SK-N-SH (cell line): ENCODE data around the gene RNF126. TPM values are rescaled to one million over a fixed set of nuclear protein-coding genes. Genes with fewer than 3 reads are reported as not detected.

Source experiments
- CTCF ChIA-PET: fragments of 300-600, 350-600 bp; formaldehyde crosslinking; extraction: SDS; loops from one replicate; lab custom pipeline; 2021; lab: Yijun Ruan, JAX
- POLR2A ChIA-PET: fragments of 350-600 bp; sonication (Branson Sonifier 250); formaldehyde crosslinking; extraction: SDS; loops from one replicate; lab custom pipeline; 2020; ENCODE audit warnings: antibody characterized with exemption, inconsistent platforms; lab: Yijun Ruan, JAX
- DNase-seq: peaks from one replicate; pipeline ENCODE4 v3.0.0; 2012
- H2AFZ ChIP-seq: fragments of 200-600 bp; sonication (generic); 2 replicates; pipeline ENCODE4 v1.8.1; 2016; ENCODE audit warnings: antibody characterized with exemption, mild to moderate bottlenecking, low read depth
- H3F3A ChIP-seq: fragments of 200-600 bp; sonication (generic); replicated peaks from 2 replicates; pipeline ENCODE3; 2016; ENCODE audit warnings: antibody characterized with exemption, mild to moderate bottlenecking; ENCODE audit not compliant: insufficient read depth
- H3K27ac ChIP-seq, 2 experiments: fragments of 200-500 bp in 1 of 2; fragments of 200-600 bp in 1 of 2; sonication (Bioruptor generic) in 1 of 2; sonication (generic), shearing (Covaris generic) in 1 of 2; 2 replicates each; pipeline versions ENCODE4 v1.5.1 to v1.6.1; 2014 to 2016; ENCODE audit warnings: low read depth in 2 of 2, inconsistent platforms in 1 of 2, low read length in 1 of 2, mild to moderate bottlenecking in 1 of 2, mixed read lengths in 1 of 2
- H3K27me3 ChIP-seq: fragments of 200-600 bp; sonication (generic), shearing (Covaris generic); 2 replicates; pipeline ENCODE4 v1.6.1; 2016; ENCODE audit warnings: mixed run types; ENCODE audit not compliant: insufficient read depth
- H3K36me3 ChIP-seq, 2 experiments: fragments of 200-500 bp in 1 of 2; fragments of 200-600 bp in 1 of 2; sonication (Bioruptor generic) in 1 of 2; sonication (generic) in 1 of 2; replicated peaks in 1 of 2; 2 replicates each; pipeline versions ENCODE3 to v1.5.1; 2014 to 2016; ENCODE audit warnings: low read length in 1 of 2, mild to moderate bottlenecking in 1 of 2; ENCODE audit not compliant: insufficient read depth in 2 of 2, control insufficient read depth in 1 of 2
- H3K4me1 ChIP-seq, 2 experiments: fragments of 200-500 bp in 1 of 2; fragments of 200-600 bp in 1 of 2; sonication (Bioruptor generic) in 1 of 2; sonication (generic), shearing (Covaris generic) in 1 of 2; 2 replicates each; pipeline versions ENCODE4 v1.5.1 to v1.6.1; 2014 to 2016; ENCODE audit warnings: low read depth in 1 of 2, low read length in 1 of 2, mixed run types in 1 of 2; ENCODE audit not compliant: insufficient read depth in 2 of 2, control insufficient read depth in 1 of 2
- H3K4me2 ChIP-seq: fragments of 200-600 bp; sonication (generic), shearing (Covaris generic); 2 replicates; pipeline ENCODE4 v1.6.1; 2017; ENCODE audit warnings: mixed run types
- H3K4me3 ChIP-seq, 2 experiments: fragments of 200-500 bp in 1 of 2; fragments of 200-600 bp in 1 of 2; sonication (Bioruptor generic) in 1 of 2; sonication (generic), shearing (Covaris generic) in 1 of 2; 2 replicates each; pipeline versions ENCODE4 v1.5.1 to v1.8.1; 2014 to 2016; ENCODE audit warnings: low read depth in 2 of 2, inconsistent platforms in 1 of 2, low read length in 1 of 2, mild to moderate bottlenecking in 1 of 2, mixed read lengths in 1 of 2, moderate library complexity in 1 of 2
- H3K79me2 ChIP-seq: fragments of 200-600 bp; sonication (generic); 2 replicates; pipeline ENCODE4 v1.8.1; 2017; ENCODE audit warnings: mild to moderate bottlenecking; ENCODE audit not compliant: insufficient read depth
- H3K9ac ChIP-seq: fragments of 200-600 bp; sonication (generic); 2 replicates; pipeline ENCODE4 v1.6.1; 2017; ENCODE audit warnings: mixed run types
- H3K9me2 ChIP-seq: fragments of 200-600 bp; sonication (generic); 2 replicates; pipeline ENCODE4 v1.6.1; 2017; ENCODE audit warnings: mixed run types
- H3K9me3 ChIP-seq: fragments of 200-600 bp; sonication (generic); 2 replicates; pipeline ENCODE4 v1.6.1; 2017; ENCODE audit warnings: mixed run types, mild to moderate bottlenecking, moderate library complexity
- H4K20me1 ChIP-seq: fragments of 200-600 bp; sonication (generic); 2 replicates; pipeline ENCODE4 v1.6.1; 2017; ENCODE audit warnings: mild to moderate bottlenecking, mixed run types; ENCODE audit not compliant: insufficient read depth
- CHD2 ChIP-seq: fragments of 150-350 bp; IDR thresholded peaks from 2 replicates; pipeline ENCODE4 v1.6.1; 2018; ENCODE audit warnings: low read length; ENCODE audit not compliant: partially characterized antibody
- EZH2phosphoT487 ChIP-seq: fragments of 200-600 bp; sonication (generic); IDR thresholded peaks from 2 replicates; pipeline ENCODE4 v1.6.1; 2017; ENCODE audit warnings: low read depth, mixed run types, mild to moderate bottlenecking, antibody characterized with exemption, moderate library complexity, borderline replicate concordance
- FOSL2 ChIP-seq: IDR thresholded peaks from 2 replicates; pipeline ENCODE4 v1.4.0; 2012; ENCODE audit warnings: low read depth, mild to moderate bottlenecking, moderate library complexity, borderline replicate concordance
- FOXM1 ChIP-seq: IDR thresholded peaks from 2 replicates; pipeline ENCODE4 v1.4.0; 2012; ENCODE audit warnings: low read depth, mild to moderate bottlenecking
- GABPA ChIP-seq: IDR thresholded peaks from 2 replicates; pipeline ENCODE4 v1.4.0; 2012; ENCODE audit warnings: low read depth, mild to moderate bottlenecking
- MAX ChIP-seq: IDR thresholded peaks from 2 replicates; pipeline ENCODE4 v1.4.0; 2012; ENCODE audit warnings: low read depth
- RCOR1 ChIP-seq: fragments of 150-350 bp; IDR thresholded peaks from 2 replicates; pipeline ENCODE4 v1.6.1; 2017; ENCODE audit warnings: antibody characterized with exemption, low read length
- USF2 ChIP-seq: fragments of 150-350 bp; IDR thresholded peaks from 2 replicates; pipeline ENCODE4 v1.6.1; 2017; ENCODE audit warnings: antibody characterized with exemption, low read length, low read depth, borderline replicate concordance
- YY1 ChIP-seq: IDR thresholded peaks from 2 replicates; pipeline ENCODE4 v1.4.0; 2012; ENCODE audit warnings: low read depth, mild to moderate bottlenecking
- WGBS: methylation state at CpG from one replicate; pipeline ENCODE4 v1.1.6; 2017; ENCODE audit warnings: low lambda C conversion rate; 5-methylcytosine and 5-hydroxymethylcytosine counted together
- polyA plus RNA-seq, 3 experiments: library from polyadenylated mRNA; depleted of rRNA; stranded (reverse); fragments of >200 nt; gene quantifications; 2 replicates each; pipeline ENCODE4 v1.2.3, GENCODE V29; 2012
- TF ChIP-seq, protein P1 (sequence below): IDR thresholded peaks from 2 replicates; pipeline ENCODE4; 2012
- TF ChIP-seq, protein P2 (sequence below): fragments of 150-350 bp; IDR thresholded peaks from 2 replicates; pipeline ENCODE4 v1.6.1; 2016; ENCODE audit warnings: mild to moderate bottlenecking, low read depth, low read length

RNF126 gene
- polyA plus RNA-seq, 1 of the 3 experiments (the other 2 are of a cell fraction) = 12.9 TPM

GRCh38 chr19:613732-614567 lies 49.1 kb downstream of the RNF126 start:
- no peak overlapping the region for H2AFZ ChIP-seq
- no peaks in the 10 kb centered on the region for H3K9me3 ChIP-seq
- H3K27me3 ChIP-seq = no peaks in the 10 kb centered on the region
- peaks cover 19% of the 10 kb centered on the region for H3F3A ChIP-seq
- peak; percentile 53 for DNase-seq
- peaks cover 5 to 25% of the 10 kb centered on the region in 2 experiments; a peak in 3 of 4 replicates for H3K4me1 ChIP-seq
- H3K36me3 ChIP-seq = peaks cover 0 to 25% of the 10 kb centered on the region in 2 experiments
- no peak overlapping the region for H3K4me2 ChIP-seq
- H3K27ac ChIP-seq = no peak overlapping the region
- H3K4me3 ChIP-seq = no peak overlapping the region
- no peaks in the 10 kb centered on the region for H4K20me1 ChIP-seq
- H3K9me2 ChIP-seq = no peaks in the 10 kb centered on the region
- TF ChIP-seq, protein P1, sequence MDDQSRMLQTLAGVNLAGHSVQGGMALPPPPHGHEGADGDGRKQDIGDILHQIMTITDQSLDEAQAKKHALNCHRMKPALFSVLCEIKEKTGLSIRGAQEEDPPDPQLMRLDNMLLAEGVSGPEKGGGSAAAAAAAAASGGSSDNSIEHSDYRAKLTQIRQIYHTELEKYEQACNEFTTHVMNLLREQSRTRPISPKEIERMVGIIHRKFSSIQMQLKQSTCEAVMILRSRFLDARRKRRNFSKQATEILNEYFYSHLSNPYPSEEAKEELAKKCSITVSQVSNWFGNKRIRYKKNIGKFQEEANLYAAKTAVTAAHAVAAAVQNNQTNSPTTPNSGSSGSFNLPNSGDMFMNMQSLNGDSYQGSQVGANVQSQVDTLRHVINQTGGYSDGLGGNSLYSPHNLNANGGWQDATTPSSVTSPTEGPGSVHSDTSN = no peak
- no peak for TF ChIP-seq RCOR1
- TF ChIP-seq, protein P2, sequence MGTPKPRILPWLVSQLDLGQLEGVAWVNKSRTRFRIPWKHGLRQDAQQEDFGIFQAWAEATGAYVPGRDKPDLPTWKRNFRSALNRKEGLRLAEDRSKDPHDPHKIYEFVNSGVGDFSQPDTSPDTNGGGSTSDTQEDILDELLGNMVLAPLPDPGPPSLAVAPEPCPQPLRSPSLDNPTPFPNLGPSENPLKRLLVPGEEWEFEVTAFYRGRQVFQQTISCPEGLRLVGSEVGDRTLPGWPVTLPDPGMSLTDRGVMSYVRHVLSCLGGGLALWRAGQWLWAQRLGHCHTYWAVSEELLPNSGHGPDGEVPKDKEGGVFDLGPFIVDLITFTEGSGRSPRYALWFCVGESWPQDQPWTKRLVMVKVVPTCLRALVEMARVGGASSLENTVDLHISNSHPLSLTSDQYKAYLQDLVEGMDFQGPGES = no peak
- 90% methylated on average over 28 of the region's 54 CpGs for WGBS
- no peaks in the 10 kb centered on the region for H3K79me2 ChIP-seq
- H3K9ac ChIP-seq = no peak overlapping the region
- CTCF ChIA-PET = no interaction called here
- POLR2A ChIA-PET = no interaction called here

DNA sequence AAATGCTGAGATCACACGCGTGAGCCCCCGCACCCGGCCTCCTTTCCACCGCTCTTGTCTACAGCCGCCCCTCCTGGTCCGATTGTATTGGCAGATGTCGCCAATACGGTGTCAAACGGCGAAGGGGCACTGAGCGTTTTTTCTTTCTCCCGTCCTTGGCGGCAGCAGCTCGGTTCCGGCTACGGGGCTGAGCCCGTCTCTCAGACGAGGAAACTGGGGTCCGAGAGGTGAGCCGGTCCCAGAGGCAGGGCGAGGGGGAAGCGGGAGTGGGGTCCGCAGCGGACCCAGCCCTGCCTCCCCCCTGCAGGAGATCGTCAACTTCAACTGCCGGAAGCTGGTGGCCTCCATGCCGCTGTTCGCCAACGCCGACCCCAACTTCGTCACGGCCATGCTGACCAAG lies 50.1 kb downstream of the RNF126 start:
- ChIA-PET CTCF (interaction anchor here (0.8 to 2.4 kb wide), 3 partner anchors 16 to 28 kb away, joined by 4 to 8 read pairs (median 4); no protein-coding TSS in a partner anchor), POLR2A (no interaction called here)
- no peaks in the 10 kb centered on the region for H3K9me2 ChIP-seq
- H4K20me1 ChIP-seq = no peaks in the 10 kb centered on the region
- no peaks in the 10 kb centered on the region for H3K27me3 ChIP-seq
- H3K9me3 ChIP-seq = no peaks in the 10 kb centered on the region
- peaks cover 19% of the 10 kb centered on the region for H3F3A ChIP-seq
- H3K27ac ChIP-seq = no peak overlapping the region
- H3K9ac ChIP-seq = no peak overlapping the region
- no peak overlapping the region for H3K4me3 ChIP-seq
- H3K4me1 ChIP-seq = peaks cover 5 to 33% of the 10 kb centered on the region in 2 experiments; a peak in 3 of 4 replicates
- no peak for TF ChIP-seq MAX
- no peak for TF ChIP-seq GABPA
- TF ChIP-seq, protein P2 = no peak
- TF ChIP-seq CHD2 = no peak
- TF ChIP-seq FOSL2 = no peak
- no peak for TF ChIP-seq FOXM1
- no peak for TF ChIP-seq EZH2phosphoT487
- TF ChIP-seq USF2 = no peak
- TF ChIP-seq YY1 = no peak
- no peak overlapping the region for H3K4me2 ChIP-seq
- DNase-seq = no peak
- no peak overlapping the region for H2AFZ ChIP-seq
- H3K79me2 ChIP-seq = no peaks in the 10 kb centered on the region
- 94% methylated on average over 28 of the region's 33 CpGs for WGBS
- H3K36me3 ChIP-seq = peaks cover 0 to 15% of the 10 kb centered on the region in 2 experiments
